WERI-Rb-1 (cell line): ENCODE results near the gene PTPRN2.

ENCODE experiments used
- DNase-seq: peaks from one replicate; pipeline ENCODE4 v3.0.0-alpha.2; 2020
- H3K27ac ChIP-seq: fragments of 250-450 bp; sonication (Bioruptor Pico); 2 replicates; pipeline ENCODE4 v1.5.1; 2020; ENCODE audit warnings: mild to moderate bottlenecking, moderate library complexity
- H3K27me3 ChIP-seq: fragments of 250-450 bp; sonication (Bioruptor Pico); 2 replicates; pipeline ENCODE4 v1.5.1; 2021; ENCODE audit warnings: mild to moderate bottlenecking, low read depth, moderate library complexity; ENCODE audit not compliant: insufficient read depth, severe bottlenecking
- H3K36me3 ChIP-seq: fragments of 250-450 bp; sonication (Bioruptor Pico); 2 replicates; pipeline ENCODE4 v1.5.1; 2020; ENCODE audit warnings: mild to moderate bottlenecking, moderate library complexity
- H3K4me3 ChIP-seq: 2 replicates; pipeline ENCODE4 v1.5.1; 2011; ENCODE audit warnings: low read depth, mild to moderate bottlenecking, control low read depth, low read length
- H3K9me3 ChIP-seq: fragments of 250-450 bp; sonication (Bioruptor Pico); 2 replicates; pipeline ENCODE4 v1.5.1; 2021; ENCODE audit warnings: mild to moderate bottlenecking, moderate library complexity; ENCODE audit not compliant: severe bottlenecking
- TF ChIP-seq, protein P1 (sequence below): IDR thresholded peaks from 2 replicates; pipeline ENCODE4 v1.5.1; 2011; ENCODE audit warnings: low read depth, mild to moderate bottlenecking, control low read depth, inconsistent platforms, low read length

The PTPRN2 gene

DNA sequence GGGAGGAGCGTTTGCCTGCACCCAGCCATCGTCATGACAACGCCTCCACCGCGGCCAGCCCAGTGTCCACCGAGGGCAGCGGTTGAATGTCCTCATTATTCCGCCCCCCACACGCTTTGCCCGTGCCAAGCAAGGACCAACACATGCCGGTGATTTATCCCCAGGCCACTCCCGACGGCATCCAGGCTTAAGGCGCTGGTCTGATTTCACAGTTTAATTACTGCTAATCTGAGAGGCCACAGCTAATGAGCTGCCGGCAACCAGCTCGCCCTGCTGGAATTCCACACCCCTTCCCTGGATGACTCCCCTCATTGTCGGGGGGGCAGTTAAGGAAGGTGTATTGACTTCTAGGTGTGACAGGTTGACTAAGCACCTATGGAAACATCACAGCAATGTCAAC is 818.5 kb downstream of the PTPRN2 start:
- H3K9me3 ChIP-seq: no peaks in the 10 kb centered on the region
- no peaks in the 10 kb centered on the region for H3K36me3 ChIP-seq
- TF ChIP-seq, protein P1, sequence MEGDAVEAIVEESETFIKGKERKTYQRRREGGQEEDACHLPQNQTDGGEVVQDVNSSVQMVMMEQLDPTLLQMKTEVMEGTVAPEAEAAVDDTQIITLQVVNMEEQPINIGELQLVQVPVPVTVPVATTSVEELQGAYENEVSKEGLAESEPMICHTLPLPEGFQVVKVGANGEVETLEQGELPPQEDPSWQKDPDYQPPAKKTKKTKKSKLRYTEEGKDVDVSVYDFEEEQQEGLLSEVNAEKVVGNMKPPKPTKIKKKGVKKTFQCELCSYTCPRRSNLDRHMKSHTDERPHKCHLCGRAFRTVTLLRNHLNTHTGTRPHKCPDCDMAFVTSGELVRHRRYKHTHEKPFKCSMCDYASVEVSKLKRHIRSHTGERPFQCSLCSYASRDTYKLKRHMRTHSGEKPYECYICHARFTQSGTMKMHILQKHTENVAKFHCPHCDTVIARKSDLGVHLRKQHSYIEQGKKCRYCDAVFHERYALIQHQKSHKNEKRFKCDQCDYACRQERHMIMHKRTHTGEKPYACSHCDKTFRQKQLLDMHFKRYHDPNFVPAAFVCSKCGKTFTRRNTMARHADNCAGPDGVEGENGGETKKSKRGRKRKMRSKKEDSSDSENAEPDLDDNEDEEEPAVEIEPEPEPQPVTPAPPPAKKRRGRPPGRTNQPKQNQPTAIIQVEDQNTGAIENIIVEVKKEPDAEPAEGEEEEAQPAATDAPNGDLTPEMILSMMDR: no peak
- no peak overlapping the region for H3K27ac ChIP-seq
- peak; percentile 43 for DNase-seq
- peak overlapping the region; percentile 15; the same call in 1 of the 2 replicates for H3K4me3 ChIP-seq
- H3K27me3 ChIP-seq: no peaks in the 10 kb centered on the region

DNA sequence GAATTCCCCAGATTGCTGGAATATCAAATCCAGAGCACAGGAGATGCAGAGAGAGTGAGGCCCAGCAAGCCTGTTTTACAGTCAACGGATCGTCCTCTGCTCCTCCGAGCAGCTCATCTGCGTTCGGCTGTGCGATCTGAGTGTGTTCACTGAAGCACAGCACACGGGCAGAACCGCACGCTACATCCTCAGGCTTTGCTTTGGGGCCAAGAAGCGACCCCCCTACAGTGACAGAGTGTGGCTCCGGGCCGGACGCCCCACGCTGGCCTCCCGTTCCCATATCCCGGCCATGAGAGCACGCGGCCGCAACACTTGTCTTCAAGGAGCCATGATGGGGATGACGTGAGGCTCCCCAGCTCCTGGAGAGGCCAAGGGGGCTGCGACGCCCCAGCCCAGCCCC is 819.4 kb downstream of the PTPRN2 start:
- no peak for DNase-seq
- Histone ChIP-seq H3K36me3 (no peaks in the 10 kb centered on the region), H3K4me3 (no peak overlapping the region), H3K27me3 (no peaks in the 10 kb centered on the region), H3K9me3 (no peaks in the 10 kb centered on the region), H3K27ac (no peak overlapping the region)
- TF ChIP-seq, protein P1: no peak

DNA sequence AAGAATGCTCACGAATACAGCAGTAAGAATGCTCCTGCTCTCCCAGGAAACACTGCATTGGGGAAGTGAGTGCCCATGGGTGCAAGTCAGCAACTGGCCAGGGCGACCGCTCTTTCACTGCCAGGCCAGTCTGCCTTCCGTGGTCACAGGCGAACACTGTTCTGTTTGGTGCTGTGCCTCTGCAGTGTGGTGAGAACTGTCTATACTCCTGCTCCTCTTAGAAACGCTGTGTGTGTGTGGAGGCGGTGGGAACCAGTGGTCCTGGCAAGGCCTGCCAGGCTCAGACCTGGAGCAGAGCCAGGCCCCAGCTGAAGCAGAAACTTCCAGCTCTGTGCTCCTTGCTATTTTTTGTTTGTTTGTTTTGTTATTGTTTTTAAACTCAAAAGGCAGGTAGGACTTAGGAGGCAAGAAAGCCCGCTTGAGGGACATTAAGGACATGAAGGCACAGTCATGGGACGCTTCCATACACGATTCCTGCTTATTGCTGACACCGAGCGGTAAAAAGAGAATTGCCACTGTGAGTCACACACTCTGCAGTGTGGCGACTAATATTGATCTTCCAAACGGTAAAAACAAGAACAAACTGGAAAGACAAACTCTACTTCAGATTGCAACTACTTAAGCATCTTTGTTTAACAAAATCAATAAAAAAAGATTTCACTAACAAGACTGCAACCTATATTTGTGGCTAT is 820.0 kb downstream of the PTPRN2 start:
- H3K9me3 ChIP-seq: no peaks in the 10 kb centered on the region
- DNase-seq: no peak
- H3K36me3 ChIP-seq: no peaks in the 10 kb centered on the region
- no peak overlapping the region for H3K4me3 ChIP-seq
- H3K27ac ChIP-seq: no peak overlapping the region
- TF ChIP-seq, protein P1: no peak
- H3K27me3 ChIP-seq: no peaks in the 10 kb centered on the region

DNA sequence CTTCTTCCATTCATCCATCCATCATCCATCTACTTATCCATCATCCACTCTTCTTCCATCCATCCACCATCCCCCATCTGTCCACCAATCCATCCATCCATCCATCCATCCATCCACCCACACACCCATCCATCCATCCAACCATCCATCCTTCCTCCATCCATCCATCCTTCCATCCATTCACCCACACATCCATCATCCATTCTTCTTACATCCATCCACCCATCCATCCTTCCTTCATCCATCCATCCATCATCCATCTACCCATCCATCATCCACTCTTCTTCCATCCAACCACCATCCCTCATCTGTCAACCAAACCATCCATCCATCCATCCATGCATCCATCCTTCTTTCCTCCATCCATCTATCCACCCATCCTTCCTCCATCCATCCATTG is 821.5 kb downstream of the PTPRN2 start:
- Histone ChIP-seq H3K9me3 (no peaks in the 10 kb centered on the region), H3K4me3 (no peak overlapping the region), H3K27ac (no peak overlapping the region), H3K27me3 (no peaks in the 10 kb centered on the region), H3K36me3 (no peaks in the 10 kb centered on the region)
- TF ChIP-seq, protein P1: no peak
- no peak for DNase-seq

DNA sequence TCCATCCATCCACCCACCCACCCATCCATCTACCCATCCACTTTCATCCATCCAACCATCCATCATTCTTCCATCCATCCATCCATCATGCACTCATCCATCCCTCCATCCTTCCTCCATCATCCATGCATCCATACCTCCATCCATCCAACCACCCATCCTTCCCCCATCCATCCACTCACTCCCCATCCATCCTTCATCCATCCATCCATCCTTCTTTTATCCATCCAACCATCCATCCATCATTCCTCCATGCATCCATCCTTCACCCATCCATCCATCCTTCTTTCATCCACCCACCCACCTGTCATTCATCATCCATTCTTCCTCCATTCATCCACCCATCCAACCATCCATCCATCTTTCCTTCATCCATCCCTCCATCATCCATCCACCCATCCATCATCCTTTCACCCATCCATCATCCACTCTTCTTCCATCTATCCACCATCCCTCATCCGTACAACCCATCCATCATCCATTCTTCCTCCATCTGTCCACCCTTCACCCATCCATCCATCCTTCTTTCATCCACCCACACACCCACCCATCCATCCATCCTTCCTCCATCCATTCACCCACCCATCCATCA is 822.6 kb downstream of the PTPRN2 start:
- no peaks in the 10 kb centered on the region for H3K27me3 ChIP-seq
- H3K27ac ChIP-seq: no peak overlapping the region
- no peak overlapping the region for H3K4me3 ChIP-seq
- H3K36me3 ChIP-seq: no peaks in the 10 kb centered on the region
- no peaks in the 10 kb centered on the region for H3K9me3 ChIP-seq
- TF ChIP-seq, protein P1: no peak
- no peak for DNase-seq
